ENCODE data around the gene NXF1. TPM values are rescaled to one million over a fixed set of nuclear protein-coding genes. Genes with fewer than 3 reads are reported as not detected.

NXF1 gene
- total and polyA plus RNA-seq, 2 of the 13 experiments (the other 11 are each of a cell fraction or from before 2014, with no cell fraction given): 30.4 to 30.9 TPM

- TF ChIP-seq NRL (CRISPR knock-in tag; IDR thresholded peaks at IDR 0.05; ENCODE audit: borderline replicate concordance) (no peak), MZF1 (CRISPR knock-in tag; IDR thresholded peaks at IDR 0.05; ENCODE audit: borderline replicate concordance) (no peak), HNF4A (CRISPR knock-in tag; IDR thresholded peaks at IDR 0.05) (no peak), ZNF276 (CRISPR knock-in tag; IDR thresholded peaks at IDR 0.05; ENCODE audit: low read depth) (no peak), SRSF1 (optimal IDR thresholded peaks at IDR 0.05; ENCODE audit: low read depth, low read length) (no peak), THAP11 (CRISPR knock-in tag; IDR thresholded peaks at IDR 0.05) (no peak), KLF15 (CRISPR knock-in tag; IDR thresholded peaks at IDR 0.05; ENCODE audit: borderline replicate concordance) (no peak)
- no peak for FAIRE-seq
- no peak overlapping the region for H3K27ac ChIP-seq (ENCODE audit: extremely low read length, insufficient read depth, low read length)
- ChIA-PET CTCF (ENCODE audit: low intra/inter-chr PET ratio, low total read pairs) (no interaction called here), POLR2A (interaction anchor here (1.3 kb wide), 1 partner anchor 10 kb away, joined by 3 read pairs; no protein-coding TSS in a partner anchor)
- 97% methylated on average over 9 of the region's 10 CpGs for WGBS (ENCODE audit: low lambda C conversion rate)
- H4K20me1 ChIP-seq (ENCODE audit: insufficient read depth, low read length): no peaks in the 10 kb centered on the region; the same call in 1 of the 2 replicates
- H3K36me3 ChIP-seq (replicated peaks in 1 of 2; ENCODE audit: control insufficient read depth in 1 of 2, insufficient read depth in 2 of 2, low read length in 2 of 2): peaks cover 36 to 72% of the 10 kb centered on the region in 2 experiments
- in situ Hi-C loops (cut with HindIII; ENCODE audit: extremely low pct_ligation_motif_present, low pct_unique_long_range_greater_than_20kb) (no loop called here), intact Hi-C loops (cut with micrococcal nuclease; ENCODE audit: unreplicated experiment) (no loop called here)
- H2AFZ ChIP-seq (ENCODE audit: low read length): no peak overlapping the region
- no peaks in the 10 kb centered on the region for H3K27me3 ChIP-seq (ENCODE audit: control insufficient read depth in 1 of 2, insufficient read depth in 2 of 2, low read length in 2 of 2)
- H3K9me3 ChIP-seq (ENCODE audit: low read length): no peaks in the 10 kb centered on the region
- H3K9ac ChIP-seq (ENCODE audit: insufficient read depth, low read depth, low read length): no peak overlapping the region
- H3K4me2 ChIP-seq (ENCODE audit: low read depth, low read length): no peak overlapping the region
- H3K4me3 ChIP-seq (replicated peaks in 1 of 3; ENCODE audit: insufficient read depth in 1 of 3, low read depth in 2 of 3, low read length in 3 of 3): no peak overlapping the region
- BruUV-seq (replicated peaks): no TSS peak
- DNase-seq (ENCODE audit: low spot score): no peak
- peaks cover 14% of the 10 kb centered on the region for H3K79me2 ChIP-seq (ENCODE audit: insufficient read depth, low read length)
- H3K4me1 ChIP-seq (ENCODE audit: insufficient read depth, low read length): peaks cover 11% of the 10 kb centered on the region
- ATAC-seq: no peak; the same call in 2 of the 3 replicates
Measured at GRCh38 chr11:62799486-62799885, 5.8 kb downstream of the NXF1 start.
